Activated CD4-positive, alpha-beta T cell treated with anti-CD3 and anti-CD28 coated beads for 36 hours (primary cell): ENCODE results near the gene FAM200A. TPM values are rescaled to one million over a fixed set of nuclear protein-coding genes. Genes with fewer than 3 reads are reported as not detected.
"Not testable (repeated sequence)": the region's sequence is repeated elsewhere in the genome, so short reads cannot be mapped to it uniquely, and the experiment has no call there.

Experiments used
- ATAC-seq: fragments of 200-7000 bp; cut with Tn5 transposase; one replicate; pipeline ENCODE4 v1.10.0; 2021; ENCODE audit warnings: mild to moderate bottlenecking, moderate library complexity
- CTCF ChIA-PET: fragments of 350-600 bp; sonication (Branson Sonifier 250); formaldehyde crosslinking; loops from one replicate; lab custom pipeline; 2021; ENCODE audit warnings: antibody characterized with exemption; lab: Charles Lee
- POLR2A ChIA-PET: fragments of 350-600 bp; sonication (Branson Sonifier 250); formaldehyde crosslinking; loops from one replicate; lab custom pipeline; 2021; ENCODE audit warnings: antibody characterized with exemption, inconsistent platforms; lab: Charles Lee
- DNase-seq: peaks from one replicate; pipeline ENCODE4 v3.0.0-alpha.2; 2020
- H3K27ac Mint-ChIP-seq: one replicate; pipeline ENCODE4 v1.8.0; 2021; ENCODE audit warnings: mixed read lengths
- H3K27me3 Mint-ChIP-seq: one replicate; pipeline ENCODE4 v1.8.0; 2021; ENCODE audit warnings: mixed read lengths
- H3K36me3 Mint-ChIP-seq: one replicate; pipeline ENCODE4 v1.8.0; 2021; ENCODE audit warnings: low read depth, mixed read lengths
- H3K4me1 Mint-ChIP-seq: one replicate; pipeline ENCODE4 v1.8.0; 2021; ENCODE audit warnings: mixed read lengths
- H3K4me3 Mint-ChIP-seq: one replicate; pipeline ENCODE4 v1.8.0; 2021; ENCODE audit warnings: mild to moderate bottlenecking, moderate library complexity, mixed read lengths
- H3K9me3 Mint-ChIP-seq: one replicate; pipeline ENCODE4 v1.8.0; 2021; ENCODE audit warnings: low read depth, mixed read lengths
- intact Hi-C, 2 experiments: fragments of 100-400 bp; cut with DNase I in 1 of 2; cut with micrococcal nuclease in 1 of 2; formaldehyde crosslinking; loops; one replicate each; pipeline versions ENCODE4 v1.14.2 to v1.15.1; 2022 to 2024; cut with DNase I, micrococcal nuclease
- total RNA-seq, 2 experiments: library from RNA; stranded (reverse); gene quantifications; one replicate each; pipeline ENCODE4 v1.2.3, GENCODE V29; 2021

FAM200A gene
- total RNA-seq, 2 experiments from 2014 or later, result 4.9 to 5.5 TPM

GRCh38 chr7:99504281-99504602 is 47.7 kb downstream of the FAM200A start:
- ATAC-seq (no peak), DNase-seq (no peak)
- Mint-ChIP-seq H3K27ac (peak overlapping the region; percentile 97), H3K4me3 (peak overlapping the region; percentile 87), H3K36me3 (peaks cover 16% of the 10 kb centered on the region), H3K9me3 (peaks cover 4% of the 10 kb centered on the region), H3K27me3 (no peaks in the 10 kb centered on the region), H3K4me1 (peaks cover 25% of the 10 kb centered on the region)
- ChIA-PET CTCF (interaction anchor here (0.8 to 2.1 kb wide), 5 partner anchors 17 to 117 kb away, joined by 3 to 6 read pairs (median 3); partner anchors contain the start of gene ZNF655), POLR2A (interaction anchor here (0.7 to 1.4 kb wide), 6 partner anchors 31 to 924 kb away, joined by 3 to 10 read pairs (median 6); partner anchors contain the start of genes BUD31, PDAP1, ZCWPW1 and ZNF655)
- intact Hi-C loops, result loop anchor here (1.0 to 10.0 kb wide), 15 partner anchors 32 to 924 kb away; partner anchors contain the start of genes BUD31 (in 2 of the 2), CPSF4 (in 2 of the 2), FAM200A (in 2 of the 2) and PDAP1 (in 2 of the 2)

GRCh38 chr7:99501236-99501635 is 50.7 kb downstream of the FAM200A start:
- H3K4me1 Mint-ChIP-seq, result peaks cover 29% of the 10 kb centered on the region
- intact Hi-C loops, result loop anchor here (5.0 to 10.0 kb wide), 3 partner anchors 94 to 359 kb away; partner anchors contain the start of genes BUD31 (in 1 of the 2), PDAP1 (in 1 of the 2), SMURF1 (in 1 of the 2) and ZSCAN25 (in 1 of the 2)
- DNase-seq, result peak; percentile 30
- H3K27ac Mint-ChIP-seq, result peak overlapping the region; percentile 100
- CTCF ChIA-PET, result interaction anchor here (0.7 to 1.2 kb wide), 3 partner anchors 36 to 414 kb away, joined by 3 to 5 read pairs (median 3); no protein-coding TSS in a partner anchor
- POLR2A ChIA-PET, result interaction anchor here (0.7 to 0.8 kb wide), 2 partner anchors 28 to 1573 kb away, joined by 3 read pairs; no protein-coding TSS in a partner anchor
- H3K4me3 Mint-ChIP-seq, result peak overlapping the region; percentile 97
- not testable (repeated sequence) for H3K9me3 Mint-ChIP-seq, ATAC-seq, H3K27me3 Mint-ChIP-seq
- H3K36me3 Mint-ChIP-seq, result peaks cover 30% of the 10 kb centered on the region

- no peak for DNase-seq
- H3K4me3 Mint-ChIP-seq, result peak overlapping the region; percentile 97
- H3K9me3 Mint-ChIP-seq, result peaks cover 6% of the 10 kb centered on the region
- POLR2A ChIA-PET, result interaction anchor here (0.6 to 1.7 kb wide), 5 partner anchors 52 to 1574 kb away, joined by 3 to 9 read pairs (median 5); partner anchors contain the start of genes BUD31, FAM200A and ZNF655
- H3K4me1 Mint-ChIP-seq, result peaks cover 25% of the 10 kb centered on the region
- intact Hi-C loops, result loop anchor here (1.0 to 10.0 kb wide), 8 partner anchors 28 to 515 kb away; partner anchors contain the start of genes BUD31 (in 2 of the 2), PDAP1 (in 2 of the 2), ZNF789 (in 2 of the 2) and ZSCAN25 (in 2 of the 2)
- peak overlapping the region; percentile 100 for H3K27ac Mint-ChIP-seq
- peaks cover 34% of the 10 kb centered on the region for H3K36me3 Mint-ChIP-seq
- CTCF ChIA-PET, result interaction anchor here (0.7 to 1.2 kb wide), 3 partner anchors 35 to 415 kb away, joined by 3 to 5 read pairs (median 3); no protein-coding TSS in a partner anchor
- H3K27me3 Mint-ChIP-seq, result no peaks in the 10 kb centered on the region
- no peak for ATAC-seq
These were observed 51.3 kb downstream of the FAM200A start for GRCh38 chr7:99500637-99501009.

- H3K36me3 Mint-ChIP-seq, result peaks cover 41% of the 10 kb centered on the region
- ChIA-PET CTCF (interaction anchor here (0.5 to 1.2 kb wide), 4 partner anchors 11 to 91 kb away, joined by 3 read pairs; no protein-coding TSS in a partner anchor), POLR2A (interaction anchor here (0.6 to 1.7 kb wide), 5 partner anchors 52 to 702 kb away, joined by 3 to 9 read pairs (median 5); partner anchors contain the start of genes BUD31, FAM200A and ZNF655)
- H3K9me3 Mint-ChIP-seq, result peaks cover 6% of the 10 kb centered on the region
- no peaks in the 10 kb centered on the region for H3K27me3 Mint-ChIP-seq
- ATAC-seq (peak; percentile 35), DNase-seq (peak; percentile 94)
- H3K4me3 Mint-ChIP-seq, result peak within 1 kb of the TSS; percentile 97
- intact Hi-C loops, result loop anchor here (1.0 to 10.0 kb wide), 8 partner anchors 28 to 515 kb away; partner anchors contain the start of genes BUD31 (in 2 of the 2), PDAP1 (in 2 of the 2), ZNF789 (in 2 of the 2) and ZSCAN25 (in 2 of the 2)
- H3K4me1 Mint-ChIP-seq, result peaks cover 23% of the 10 kb centered on the region
- H3K27ac Mint-ChIP-seq, result peak within 1 kb of the TSS; percentile 100
These were observed 51.9 kb downstream of the FAM200A start, which contains the start of gene ZNF394 for GRCh38 chr7:99499721-99500636. TSS of gene ZNF394 (minus strand) at chr7:99500281. CDS start at chr7:99500093, 188 bp downstream.

GRCh38 chr7:99499371-99499720 is 52.6 kb downstream of the FAM200A start:
- peak overlapping the region; percentile 97 for H3K4me3 Mint-ChIP-seq
- DNase-seq, result no peak
- ChIA-PET CTCF (interaction anchor here (0.5 to 0.6 kb wide), 2 partner anchors 10 to 90 kb away, joined by 3 read pairs; no protein-coding TSS in a partner anchor), POLR2A (interaction anchor here (0.6 to 1.7 kb wide), 4 partner anchors 53 to 90 kb away, joined by 3 to 9 read pairs (median 4); partner anchors contain the start of genes BUD31, FAM200A and ZNF655)
- peak overlapping the region; percentile 100 for H3K27ac Mint-ChIP-seq
- peak; percentile 42 for ATAC-seq
- peaks cover 7% of the 10 kb centered on the region for H3K9me3 Mint-ChIP-seq
- H3K36me3 Mint-ChIP-seq, result peaks cover 46% of the 10 kb centered on the region
- intact Hi-C loops, result no loop called here
- peaks cover 23% of the 10 kb centered on the region for H3K4me1 Mint-ChIP-seq
- H3K27me3 Mint-ChIP-seq, result no peaks in the 10 kb centered on the region

GRCh38 chr7:99498546-99498944 is 53.4 kb downstream of the FAM200A start:
- Mint-ChIP-seq H3K4me3 (peak overlapping the region; percentile 97), H3K27me3 (no peaks in the 10 kb centered on the region), H3K4me1 (peaks cover 23% of the 10 kb centered on the region), H3K36me3 (peaks cover 54% of the 10 kb centered on the region), H3K27ac (peak overlapping the region; percentile 100), H3K9me3 (peaks cover 15% of the 10 kb centered on the region)
- ChIA-PET POLR2A (interaction anchor here (1.0 to 1.1 kb wide), 2 partner anchors 25 to 60 kb away, joined by 4 to 5 read pairs; no protein-coding TSS in a partner anchor), CTCF (interaction anchor here (0.9 kb wide), 1 partner anchor 27 kb away, joined by 3 read pairs; no protein-coding TSS in a partner anchor)
- ATAC-seq (no peak), DNase-seq (no peak)
- intact Hi-C loops, result no loop called here

GRCh38 chr7:99497766-99498545 is 54.0 kb downstream of the FAM200A start:
- Mint-ChIP-seq H3K36me3 (peaks cover 60% of the 10 kb centered on the region), H3K4me3 (peak overlapping the region; percentile 97), H3K9me3 (peaks cover 18% of the 10 kb centered on the region), H3K27me3 (no peaks in the 10 kb centered on the region), H3K4me1 (peaks cover 23% of the 10 kb centered on the region), H3K27ac (peak overlapping the region; percentile 77)
- DNase-seq (no peak), ATAC-seq (no peak)
- intact Hi-C loops, result no loop called here
- POLR2A ChIA-PET, result interaction anchor here (0.5 to 1.1 kb wide), 5 partner anchors 24 to 1191 kb away, joined by 3 to 5 read pairs (median 3); partner anchors contain the start of gene LAMTOR4
- CTCF ChIA-PET, result interaction anchor here (0.6 to 0.9 kb wide), 4 partner anchors 21 to 91 kb away, joined by 3 read pairs; no protein-coding TSS in a partner anchor

Other genes with a start within 250 kb of the FAM200A start
- 10 to 100 TPM; 52.3 to 65.6 TPM for gene ARPC1A, start 226.2 kb downstream of the FAM200A start, total RNA-seq
- gene ARPC1B, start 177.4 kb downstream of the FAM200A start, total RNA-seq, result 100 to 1,000 TPM; 318 to 326 TPM
- gene PDAP1, start 143.5 kb downstream of the FAM200A start, total RNA-seq, result 100 to 1,000 TPM; 171 TPM
- gene BUD31, start 143.1 kb downstream of the FAM200A start, total RNA-seq, result 100 to 1,000 TPM; 140 to 190 TPM
- 1 to 10 TPM; 4.7 to 7.7 TPM for gene PTCD1, start 113.3 kb downstream of the FAM200A start, total RNA-seq
- gene CPSF4, start 113.2 kb downstream of the FAM200A start, total RNA-seq, result 10 to 100 TPM; 56.1 to 57.9 TPM
- gene ATP5MF, start 85.9 kb downstream of the FAM200A start, total RNA-seq, result 100 to 1,000 TPM; 342 to 386 TPM
- 10 to 100 TPM; 18.2 to 18.9 TPM for gene ZNF789, start 79.2 kb downstream of the FAM200A start, total RNA-seq
- gene ZNF394, start 51.8 kb downstream of the FAM200A start, total RNA-seq, result 10 to 100 TPM; 24.8 to 26.3 TPM
- 10 to 100 TPM; 10.1 to 12.1 TPM for gene ZKSCAN5, start 47.5 kb downstream of the FAM200A start, total RNA-seq
- gene ZNF655, start 6.5 kb upstream of the FAM200A start, total RNA-seq, result 10 to 100 TPM; 51.1 to 52.0 TPM
- under 1 TPM; 0.57 to 0.58 TPM for gene TMEM225B, start 46.2 kb upstream of the FAM200A start, total RNA-seq
- 10 to 100 TPM; 20.5 to 25.2 TPM for gene ZSCAN25, start 64.8 kb upstream of the FAM200A start, total RNA-seq
- gene CYP3A5, start 127.9 kb upstream of the FAM200A start, total RNA-seq, result not detected
- gene CYP3A7, start 183.1 kb upstream of the FAM200A start, total RNA-seq, result not detected
- not detected for gene CYP3A4, start 232.1 kb upstream of the FAM200A start, total RNA-seq